ENCODE data around the gene MICAL3.

DNA sequence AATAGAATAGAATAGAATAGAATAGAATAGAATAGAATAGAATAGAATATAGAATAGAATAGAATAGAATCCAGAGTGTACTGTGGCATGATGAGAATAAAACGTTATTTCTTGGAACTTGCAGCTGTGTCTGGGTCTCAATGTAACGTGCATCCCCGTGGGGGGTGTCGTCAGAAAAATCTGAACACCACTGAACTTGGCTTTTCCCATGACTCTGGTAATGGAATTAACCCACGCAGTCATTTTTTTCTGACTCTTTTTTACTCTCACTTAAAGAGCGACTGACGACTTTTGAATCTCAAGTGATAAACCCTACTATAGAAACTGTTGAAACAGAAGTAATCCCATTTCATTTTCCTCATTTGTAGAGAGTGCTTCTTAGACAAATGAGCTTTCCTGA, 157.7 kb downstream of the MICAL3 start:
- TF ChIP-seq POLR2AphosphoS5 (IDR thresholded peaks at IDR 0.05) (no peak), POLR2A (IDR thresholded peaks at IDR 0.05) (no peak)

Data from suprapubic skin (tissue), 4 donors.